ENCODE measurements around the gene VSTM5. TPM values are rescaled to one million over a fixed set of nuclear protein-coding genes. Genes with fewer than 3 reads are reported as not detected.

The VSTM5 gene
- polyA plus RNA-seq, 2 donors = 0.05 to 0.06 TPM

GRCh38 chr11:93829598-93829997 lies 20.8 kb downstream of the VSTM5 start:
- H3K4me1 ChIP-seq (ENCODE audit: control insufficient read depth in 2 of 2, insufficient read depth in 2 of 2, low read length in 1 of 2) = no peaks in the 10 kb centered on the region
- 77 to 82% methylated on average over 3 of the region's 3 CpGs for WGBS, 2 donors
- H3K27me3 ChIP-seq (ENCODE audit: control insufficient read depth in 1 of 2, insufficient read depth in 2 of 2, low read length in 2 of 2) = no peaks in the 10 kb centered on the region
- H3K4me3 ChIP-seq (ENCODE audit: low read depth in 1 of 2, low read length in 2 of 2) = no peak overlapping the region
- no peaks in the 10 kb centered on the region for H3K36me3 ChIP-seq (ENCODE audit: control insufficient read depth in 2 of 2, insufficient read depth in 2 of 2, low read length in 1 of 2)
- no peak overlapping the region for H3K27ac ChIP-seq (ENCODE audit: low read depth in 2 of 2, low read length in 1 of 2)
- H3K9me3 ChIP-seq (ENCODE audit: control insufficient read depth in 2 of 2, insufficient read depth in 1 of 2, low read depth in 1 of 2, low read length in 1 of 2) = no peaks in the 10 kb centered on the region

- Histone ChIP-seq H3K9me3 (ENCODE audit: control insufficient read depth in 2 of 2, insufficient read depth in 1 of 2, low read depth in 1 of 2, low read length in 1 of 2) (no peaks in the 10 kb centered on the region), H3K27ac (ENCODE audit: low read depth in 2 of 2, low read length in 1 of 2) (no peak overlapping the region), H3K27me3 (ENCODE audit: control insufficient read depth in 1 of 2, insufficient read depth in 2 of 2, low read length in 2 of 2) (no peaks in the 10 kb centered on the region), H3K4me3 (ENCODE audit: low read depth in 1 of 2, low read length in 2 of 2) (no peak overlapping the region), H3K4me1 (ENCODE audit: control insufficient read depth in 2 of 2, insufficient read depth in 2 of 2, low read length in 1 of 2) (no peaks in the 10 kb centered on the region), H3K36me3 (ENCODE audit: control insufficient read depth in 2 of 2, insufficient read depth in 2 of 2, low read length in 1 of 2) (no peaks in the 10 kb centered on the region)
- 77 to 86% methylated on average over 1 of the region's 1 CpG for WGBS, 2 donors
Observed at GRCh38 chr11:93827363-93827762, 23.1 kb downstream of the VSTM5 start.

- H3K4me3 ChIP-seq (ENCODE audit: low read depth in 1 of 2, low read length in 2 of 2) = no peak overlapping the region
- 94 to 96% methylated on average over 4 of the region's 4 CpGs for WGBS, 2 donors
- H3K36me3 ChIP-seq (ENCODE audit: control insufficient read depth in 2 of 2, insufficient read depth in 2 of 2, low read length in 1 of 2) = no peaks in the 10 kb centered on the region
Observed at GRCh38 chr11:93823210-93823609, 27.2 kb downstream of the VSTM5 start.

GRCh38 chr11:93822359-93822758 lies 28.1 kb downstream of the VSTM5 start:
- H3K27me3 ChIP-seq (ENCODE audit: control insufficient read depth in 1 of 2, insufficient read depth in 2 of 2, low read length in 2 of 2) = no peaks in the 10 kb centered on the region
- no peaks in the 10 kb centered on the region for H3K4me1 ChIP-seq (ENCODE audit: control insufficient read depth in 2 of 2, insufficient read depth in 2 of 2, low read length in 1 of 2)
- no peak overlapping the region for H3K4me3 ChIP-seq (ENCODE audit: low read depth in 1 of 2, low read length in 2 of 2)
- H3K27ac ChIP-seq (ENCODE audit: low read depth in 2 of 2, low read length in 1 of 2) = no peak overlapping the region
- WGBS, 2 donors = 77 to 82% methylated on average over 5 of the region's 5 CpGs
- no peaks in the 10 kb centered on the region for H3K9me3 ChIP-seq (ENCODE audit: control insufficient read depth in 2 of 2, insufficient read depth in 1 of 2, low read depth in 1 of 2, low read length in 1 of 2)
- H3K36me3 ChIP-seq (ENCODE audit: control insufficient read depth in 2 of 2, insufficient read depth in 2 of 2, low read length in 1 of 2) = peaks cover 0 to under 1% of the 10 kb centered on the region in 2 donors

More at GRCh38 chr11:93823210-93823609, 27.2 kb downstream of the VSTM5 start:
- no peaks in the 10 kb centered on the region for H3K4me1 ChIP-seq (ENCODE audit: control insufficient read depth in 2 of 2, insufficient read depth in 2 of 2, low read length in 1 of 2)
- H3K9me3 ChIP-seq (ENCODE audit: control insufficient read depth in 2 of 2, insufficient read depth in 1 of 2, low read depth in 1 of 2, low read length in 1 of 2) = no peaks in the 10 kb centered on the region
- H3K27me3 ChIP-seq (ENCODE audit: control insufficient read depth in 1 of 2, insufficient read depth in 2 of 2, low read length in 2 of 2) = no peaks in the 10 kb centered on the region
- H3K27ac ChIP-seq (ENCODE audit: low read depth in 2 of 2, low read length in 1 of 2) = no peak overlapping the region

- Histone ChIP-seq H3K36me3 (ENCODE audit: control insufficient read depth in 2 of 2, insufficient read depth in 2 of 2, low read length in 1 of 2) (peaks cover 0 to 2% of the 10 kb centered on the region in 2 donors), H3K4me3 (ENCODE audit: low read depth in 1 of 2, low read length in 2 of 2) (no peak overlapping the region), H3K27ac (ENCODE audit: low read depth in 2 of 2, low read length in 1 of 2) (no peak overlapping the region), H3K4me1 (ENCODE audit: control insufficient read depth in 2 of 2, insufficient read depth in 2 of 2, low read length in 1 of 2) (no peaks in the 10 kb centered on the region), H3K9me3 (ENCODE audit: control insufficient read depth in 2 of 2, insufficient read depth in 1 of 2, low read depth in 1 of 2, low read length in 1 of 2) (no peaks in the 10 kb centered on the region), H3K27me3 (ENCODE audit: control insufficient read depth in 1 of 2, insufficient read depth in 2 of 2, low read length in 2 of 2) (no peaks in the 10 kb centered on the region)
- WGBS, 2 donors = 31 to 64% methylated on average over 2 of the region's 2 CpGs
Observed at GRCh38 chr11:93821617-93822016, 28.8 kb downstream of the VSTM5 start.

GRCh38 chr11:93820847-93821246 lies 29.6 kb downstream of the VSTM5 start:
- Histone ChIP-seq H3K9me3 (ENCODE audit: control insufficient read depth in 2 of 2, insufficient read depth in 1 of 2, low read depth in 1 of 2, low read length in 1 of 2) (no peaks in the 10 kb centered on the region), H3K27ac (ENCODE audit: low read depth in 2 of 2, low read length in 1 of 2) (no peak overlapping the region), H3K36me3 (ENCODE audit: control insufficient read depth in 2 of 2, insufficient read depth in 2 of 2, low read length in 1 of 2) (peaks cover 0 to 2% of the 10 kb centered on the region in 2 donors), H3K27me3 (ENCODE audit: control insufficient read depth in 1 of 2, insufficient read depth in 2 of 2, low read length in 2 of 2) (no peaks in the 10 kb centered on the region), H3K4me1 (ENCODE audit: control insufficient read depth in 2 of 2, insufficient read depth in 2 of 2, low read length in 1 of 2) (no peaks in the 10 kb centered on the region), H3K4me3 (ENCODE audit: low read depth in 1 of 2, low read length in 2 of 2) (no peak overlapping the region)
- 76 to 80% methylated on average over 14 of the region's 14 CpGs for WGBS, 2 donors

GRCh38 chr11:93819966-93820695 lies 30.3 kb downstream of the VSTM5 start:
- Histone ChIP-seq H3K27me3 (ENCODE audit: control insufficient read depth in 1 of 2, insufficient read depth in 2 of 2, low read length in 2 of 2) (no peaks in the 10 kb centered on the region), H3K36me3 (ENCODE audit: control insufficient read depth in 2 of 2, insufficient read depth in 2 of 2, low read length in 1 of 2) (peaks cover 0 to 2% of the 10 kb centered on the region in 2 donors), H3K4me3 (ENCODE audit: low read depth in 1 of 2, low read length in 2 of 2) (no peak overlapping the region), H3K27ac (ENCODE audit: low read depth in 2 of 2, low read length in 1 of 2) (no peak overlapping the region), H3K4me1 (ENCODE audit: control insufficient read depth in 2 of 2, insufficient read depth in 2 of 2, low read length in 1 of 2) (no peaks in the 10 kb centered on the region), H3K9me3 (ENCODE audit: control insufficient read depth in 2 of 2, insufficient read depth in 1 of 2, low read depth in 1 of 2, low read length in 1 of 2) (no peaks in the 10 kb centered on the region)
- WGBS, 2 donors = 66 to 72% methylated on average over 8 of the region's 8 CpGs

- Histone ChIP-seq H3K4me1 (ENCODE audit: control insufficient read depth in 2 of 2, insufficient read depth in 2 of 2, low read length in 1 of 2) (no peaks in the 10 kb centered on the region), H3K9me3 (ENCODE audit: control insufficient read depth in 2 of 2, insufficient read depth in 1 of 2, low read depth in 1 of 2, low read length in 1 of 2) (no peaks in the 10 kb centered on the region), H3K27me3 (ENCODE audit: control insufficient read depth in 1 of 2, insufficient read depth in 2 of 2, low read length in 2 of 2) (no peaks in the 10 kb centered on the region), H3K4me3 (ENCODE audit: low read depth in 1 of 2, low read length in 2 of 2) (no peak overlapping the region), H3K27ac (ENCODE audit: low read depth in 2 of 2, low read length in 1 of 2) (no peak overlapping the region), H3K36me3 (ENCODE audit: control insufficient read depth in 2 of 2, insufficient read depth in 2 of 2, low read length in 1 of 2) (peaks cover 0 to 5% of the 10 kb centered on the region in 2 donors)
- 57 to 73% methylated on average over 4 of the region's 4 CpGs for WGBS, 2 donors
Observed at GRCh38 chr11:93817426-93818348, 32.7 kb downstream of the VSTM5 start.

GRCh38 chr11:93814966-93815633 lies 35.3 kb downstream of the VSTM5 start:
- peaks cover 0 to 8% of the 10 kb centered on the region in 2 donors for H3K36me3 ChIP-seq (ENCODE audit: control insufficient read depth in 2 of 2, insufficient read depth in 2 of 2, low read length in 1 of 2)
- no peak overlapping the region for H3K4me3 ChIP-seq (ENCODE audit: low read depth in 1 of 2, low read length in 2 of 2)
- 83 to 87% methylated on average over 6 of the region's 6 CpGs for WGBS, 2 donors
- no peak overlapping the region for H3K27ac ChIP-seq (ENCODE audit: low read depth in 2 of 2, low read length in 1 of 2)
- no peaks in the 10 kb centered on the region for H3K9me3 ChIP-seq (ENCODE audit: control insufficient read depth in 2 of 2, insufficient read depth in 1 of 2, low read depth in 1 of 2, low read length in 1 of 2)
- no peaks in the 10 kb centered on the region for H3K4me1 ChIP-seq (ENCODE audit: control insufficient read depth in 2 of 2, insufficient read depth in 2 of 2, low read length in 1 of 2)
- no peaks in the 10 kb centered on the region for H3K27me3 ChIP-seq (ENCODE audit: control insufficient read depth in 1 of 2, insufficient read depth in 2 of 2, low read length in 2 of 2)

Measured in esophagus (tissue), 2 donors.